ENCODE data around the gene CHCHD6. TPM values are rescaled to one million over a fixed set of nuclear protein-coding genes. Genes with fewer than 3 reads are reported as not detected.

CHCHD6 gene
- total and polyA plus RNA-seq, 12 donors: 10.6 to 22.5 (median 17.6) TPM

- no peaks in the 10 kb centered on the region for H3K27me3 ChIP-seq
- no peak for DNase-seq
- peaks cover 0 to 8% of the 10 kb centered on the region in 2 donors for H3K4me1 ChIP-seq (replicated peaks in 1 of 2)
- WGBS, 4 donors: 51 to 73% (median 60%) methylated on average over 7 of the region's 7 CpGs
- no peak overlapping the region for H3K27ac ChIP-seq
- H3K9me3 ChIP-seq (replicated peaks in 1 of 3): peaks cover 0 to 3% (median 2%) of the 10 kb centered on the region in 3 donors
- H3K36me3 ChIP-seq (replicated peaks in 1 of 2): no peaks in the 10 kb centered on the region
- TF ChIP-seq POLR2A (IDR thresholded peaks at IDR 0.05): no peak
- no peak for TF ChIP-seq CTCF (IDR thresholded peaks at IDR 0.05)
- intact Hi-C loops (cut with DNase I): no loop called here
- H3K4me3 ChIP-seq: no peak overlapping the region
Measured at GRCh38 chr3:126969586-126969985, 265.5 kb downstream of the CHCHD6 start.

GRCh38 chr3:126970101-126970500 lies 266.1 kb downstream of the CHCHD6 start:
- Histone ChIP-seq H3K9me3 (replicated peaks in 1 of 3) (peaks cover 0 to 7% (median 5%) of the 10 kb centered on the region in 3 donors), H3K36me3 (replicated peaks in 1 of 2) (no peaks in the 10 kb centered on the region), H3K4me1 (replicated peaks in 1 of 2) (peaks cover 0 to 8% of the 10 kb centered on the region in 2 donors), H3K4me3 (no peak overlapping the region), H3K27ac (no peak overlapping the region), H3K27me3 (no peaks in the 10 kb centered on the region)
- WGBS, 4 donors: 71 to 76% (median 74%) methylated on average over 5 of the region's 5 CpGs
- DNase-seq: no peak
- TF ChIP-seq CTCF (IDR thresholded peaks at IDR 0.05): no peak
- no peak for TF ChIP-seq POLR2A (IDR thresholded peaks at IDR 0.05)
- intact Hi-C loops (cut with DNase I): loop anchor here in 1 of 2 donors (10.0 kb wide), 1 partner anchor 285 kb away; no protein-coding TSS in a partner anchor

GRCh38 chr3:126970921-126971320 lies 266.9 kb downstream of the CHCHD6 start:
- no peak overlapping the region for H3K27ac ChIP-seq
- H3K4me1 ChIP-seq (replicated peaks in 1 of 2): peaks cover 0 to 8% of the 10 kb centered on the region in 2 donors
- peaks cover 0 to 9% (median 7%) of the 10 kb centered on the region in 3 donors for H3K9me3 ChIP-seq (replicated peaks in 1 of 3)
- no peak for TF ChIP-seq CTCF (IDR thresholded peaks at IDR 0.05)
- no peak for TF ChIP-seq POLR2A (IDR thresholded peaks at IDR 0.05)
- WGBS, 4 donors: 81 to 93% (median 86%) methylated on average over 5 of the region's 5 CpGs
- intact Hi-C loops (cut with DNase I): loop anchor here in 1 of 2 donors (10.0 kb wide), 1 partner anchor 286 kb away; no protein-coding TSS in a partner anchor
- H3K36me3 ChIP-seq (replicated peaks in 1 of 2): no peaks in the 10 kb centered on the region
- H3K27me3 ChIP-seq: no peaks in the 10 kb centered on the region
- no peak overlapping the region for H3K4me3 ChIP-seq
- DNase-seq: no peak

GRCh38 chr3:126971891-126972351 lies 267.9 kb downstream of the CHCHD6 start:
- Histone ChIP-seq H3K4me3 (no peak overlapping the region), H3K4me1 (replicated peaks in 1 of 2) (peaks cover 0 to 8% of the 10 kb centered on the region in 2 donors), H3K9me3 (replicated peaks in 1 of 3) (peaks cover 0 to 9% (median 7%) of the 10 kb centered on the region in 3 donors), H3K27me3 (no peaks in the 10 kb centered on the region), H3K36me3 (replicated peaks in 1 of 2) (no peaks in the 10 kb centered on the region), H3K27ac (peak overlapping the region in 3 of 5 donors; percentile 19 to 83 (median 76))
- no peak for TF ChIP-seq CTCF (IDR thresholded peaks at IDR 0.05)
- no peak for TF ChIP-seq POLR2A (IDR thresholded peaks at IDR 0.05)
- WGBS, 4 donors: 25 to 46% (median 42%) methylated on average over 10 to 13 of the region's 13 CpGs
- DNase-seq: peak; percentile 59 to 87 (median 77)
- intact Hi-C loops (cut with DNase I): loop anchor here in 1 of 2 donors (10.0 kb wide), 1 partner anchor 287 kb away; no protein-coding TSS in a partner anchor

Measured in adrenal gland (tissue), 12 donors.